HepG2 (cell line): ENCODE results near the gene CACNG1. TPM values are rescaled to one million over a fixed set of nuclear protein-coding genes. Genes with fewer than 3 reads are reported as not detected.

Source experiments
- ATAC-seq: fragments of 200-7000 bp; cut with Tn5 transposase; 3 replicates; pipeline ENCODE4 v1.9.1; 2020; ENCODE audit warnings: mild to moderate bottlenecking, moderate library complexity
- BruUV-seq: library from RNA; stranded (reverse); fragments of 400-500 nt; replicated peaks from 2 replicates; lab custom pipeline; 2021; lab: Mats Ljungman, UMichigan
- CTCF ChIA-PET: fragments of 300-600 bp; formaldehyde crosslinking; extraction: SDS; loops from one replicate; lab custom pipeline; 2021; ENCODE audit warnings: low total read pairs, inconsistent platforms, low intra/inter-chr PET ratio; lab: Yijun Ruan, JAX
- POLR2A ChIA-PET: fragments of 350-600 bp; sonication (Branson Sonifier 250); formaldehyde crosslinking; loops from one replicate; lab custom pipeline; 2020; ENCODE audit warnings: antibody characterized with exemption, inconsistent platforms; lab: Yijun Ruan, JAX
- DNase-seq: peaks from one replicate; pipeline ENCODE4 v3.0.0-alpha.2; 2015; ENCODE audit warnings: low spot score
- FAIRE-seq: peaks from 3 replicates; lab custom pipeline; 2011; peaks lifted over from hg19 to GRCh38; lab: Jason Lieb, UNC
- H2AFZ ChIP-seq: one replicate; pipeline ENCODE4 v1.6.1; 2011; ENCODE audit warnings: low read length, inconsistent platforms
- H3K27ac ChIP-seq: fragments of 300-600 bp; 3 replicates; pipeline ENCODE4 v1.8.0; 2011; ENCODE audit warnings: mixed run types, mild to moderate bottlenecking, mixed read lengths, low read length, inconsistent platforms; ENCODE audit not compliant: insufficient read depth; ENCODE audit errors: extremely low read length
- H3K27me3 ChIP-seq, 2 experiments: fragments of 200-600 bp in 1 of 2; 2 replicates in 1 of 2; 3 replicates in 1 of 2; pipeline versions ENCODE4 v1.6.0 to v1.8.0; 2011; ENCODE audit warnings: low read length in 2 of 2, mild to moderate bottlenecking in 2 of 2, moderate library complexity in 2 of 2, inconsistent platforms in 1 of 2; ENCODE audit not compliant: insufficient read depth in 2 of 2, control insufficient read depth in 1 of 2
- H3K36me3 ChIP-seq, 2 experiments: fragments of 200-600 bp in 1 of 2; replicated peaks in 1 of 2; 2 replicates in 1 of 2; 3 replicates in 1 of 2; pipeline versions ENCODE4 v1.5.1 to v1.8.0; 2011; ENCODE audit warnings: low read length in 2 of 2, inconsistent platforms in 1 of 2; ENCODE audit not compliant: insufficient read depth in 2 of 2, control insufficient read depth in 1 of 2
- H3K4me1 ChIP-seq: 2 replicates; pipeline ENCODE4 v1.5.1; 2012; ENCODE audit warnings: low read length, inconsistent platforms; ENCODE audit not compliant: insufficient read depth
- H3K4me2 ChIP-seq: 2 replicates; pipeline ENCODE4 v1.6.0; 2011; ENCODE audit warnings: low read depth, low read length, inconsistent platforms
- H3K4me3 ChIP-seq, 3 experiments: fragments of 200-600 bp in 1 of 3; sonication (generic), shearing (Covaris generic) in 1 of 3; replicated peaks in 1 of 3; 2 replicates each; pipeline ENCODE4 v1.5.1; 2011 to 2016; ENCODE audit warnings: low read length in 3 of 3, inconsistent platforms in 2 of 3, low read depth in 2 of 3, mild to moderate bottlenecking in 2 of 3, control low read depth in 1 of 3, mixed read lengths in 1 of 3; ENCODE audit not compliant: insufficient read depth in 1 of 3
- H3K79me2 ChIP-seq: one replicate; pipeline ENCODE4 v1.6.1; 2011; ENCODE audit warnings: low read length, inconsistent platforms; ENCODE audit not compliant: insufficient read depth
- H3K9ac ChIP-seq: 2 replicates; pipeline ENCODE4 v1.6.0; 2011; ENCODE audit warnings: mild to moderate bottlenecking, low read depth, low read length, inconsistent platforms; ENCODE audit not compliant: insufficient read depth
- H3K9me3 ChIP-seq: 2 replicates; pipeline ENCODE4 v1.5.1; 2012; ENCODE audit warnings: mild to moderate bottlenecking, low read length
- H4K20me1 ChIP-seq: 2 replicates; pipeline ENCODE4 v1.6.0; 2011; ENCODE audit warnings: inconsistent platforms, mild to moderate bottlenecking, low read length, moderate library complexity; ENCODE audit not compliant: insufficient read depth
- CCAR2 ChIP-seq: fragments of 200-400 bp; formaldehyde crosslinking; optimal IDR thresholded peaks from 2 replicates; pipeline ENCODE3; 2018; ENCODE audit warnings: low read depth, mild to moderate bottlenecking, low read length, moderate library complexity
- EHMT2 ChIP-seq: fragments of 200-600 bp; sonication (generic); IDR thresholded peaks from 2 replicates; pipeline ENCODE4 v1.7.0; 2017; ENCODE audit warnings: antibody characterized with exemption, low read depth, low read length, borderline replicate concordance
- MYPOP ChIP-seq: sonication (generic); formaldehyde crosslinking; IDR thresholded peaks from 2 replicates; pipeline ENCODE4 v1.8.1; 2023; ENCODE audit warnings: mild to moderate bottlenecking, moderate library complexity, missing genetic modification reagents
- TBX2 ChIP-seq: sonication (generic); formaldehyde crosslinking; IDR thresholded peaks from 2 replicates; pipeline ENCODE4 v1.5.0; 2020; ENCODE audit warnings: missing genetic modification reagents, mild to moderate bottlenecking, borderline replicate concordance
- TCF7 ChIP-seq: sonication (generic); IDR thresholded peaks from 2 replicates; pipeline ENCODE4 v1.6.1; 2016; ENCODE audit warnings: antibody characterized with exemption, low read depth
- ZFY ChIP-seq: sonication (generic); formaldehyde crosslinking; IDR thresholded peaks from 2 replicates; pipeline ENCODE4 v1.4.0; 2020; ENCODE audit warnings: missing genetic modification reagents
- ZNF552 ChIP-seq: sonication (generic); formaldehyde crosslinking; IDR thresholded peaks from 2 replicates; pipeline ENCODE4 v1.9.0; 2022; ENCODE audit warnings: missing genetic modification reagents, mild to moderate bottlenecking, borderline replicate concordance
- ZNF782 ChIP-seq: sonication (generic); formaldehyde crosslinking; IDR thresholded peaks from 2 replicates; pipeline ENCODE4 v1.4.0; 2020; ENCODE audit warnings: missing genetic modification reagents, mild to moderate bottlenecking, borderline replicate concordance
- WGBS: methylation state at CpG from one replicate; pipeline ENCODE4 v1.1.6; 2017; ENCODE audit warnings: low lambda C conversion rate; 5-methylcytosine and 5-hydroxymethylcytosine counted together
- in situ Hi-C: cut with HindIII; loops from 2 replicates; pipeline ENCODE4 v1.10.0; 2017; ENCODE audit warnings: low pct_unique_long_range_greater_than_20kb; ENCODE audit not compliant: extremely low pct_ligation_motif_present
- intact Hi-C: fragments of 100-400 bp; cut with micrococcal nuclease; formaldehyde crosslinking; loops from one replicate; pipeline ENCODE4 v1.10.0; 2022; ENCODE audit not compliant: unreplicated experiment
- polyA plus RNA-seq, 8 experiments: library from polyadenylated mRNA; depleted of rRNA in 3 of 8; stranded (reverse) in 7 of 8; unstranded in 1 of 8; fragments of >200 nt; fragmentation: Illumina TruSeq in 4 of 8; extraction: Trizol in 4 of 8; gene quantifications; 2 replicates each; pipeline versions ENCODE4 v1.2.1 to v1.2.3, GENCODE V29; 2011 to 2016; ENCODE audit warnings: low read depth in 4 of 8, missing spikeins in 1 of 8, mixed read lengths in 1 of 8; ENCODE audit not compliant: insufficient read depth in 1 of 8
- total RNA-seq, 5 experiments: library from RNA; depleted of rRNA; stranded (reverse); fragments of >200 nt; fragmentation: Illumina TruSeq; extraction: Trizol; gene quantifications; 2 replicates each; pipeline ENCODE4 v1.2.3, GENCODE V29; 2016; ENCODE audit warnings: low read depth in 1 of 5

CACNG1 gene
- total and polyA plus RNA-seq, 2 of the 13 experiments (the other 11 are each of a cell fraction or from before 2014, with no cell fraction given), result not detected

GRCh38 chr17:67041941-67042899, 2.1 kb upstream of the CACNG1 start:
- intact Hi-C loops, result no loop called here
- ATAC-seq (peak; percentile 18; the same call in 2 of the 3 replicates), FAIRE-seq (no peak), DNase-seq (no peak)
- H4K20me1 ChIP-seq, result no peaks in the 10 kb centered on the region
- H3K4me2 ChIP-seq, result peak overlapping the region; percentile 15; the same call in 1 of the 2 replicates
- no peak overlapping the region for H3K4me3 ChIP-seq
- no peaks in the 10 kb centered on the region for H3K36me3 ChIP-seq
- H3K9me3 ChIP-seq, result no peaks in the 10 kb centered on the region
- POLR2A ChIA-PET, result no interaction called here
- no peak overlapping the region for H3K9ac ChIP-seq
- CTCF ChIA-PET, result no interaction called here
- no peaks in the 10 kb centered on the region for H3K79me2 ChIP-seq
- H3K27me3 ChIP-seq, result peaks cover 1 to 24% of the 10 kb centered on the region in 2 experiments; a peak in 3 of 5 replicates
- peak; percentile 25; the same call in 1 of the 2 replicates for TF ChIP-seq ZFY (CRISPR knock-in tag)
- no peak for TF ChIP-seq MYPOP (CRISPR knock-in tag)
- no peak overlapping the region for H2AFZ ChIP-seq
- in situ Hi-C loops, result no loop called here
- no TSS peak for BruUV-seq
- H3K4me1 ChIP-seq, result peaks cover 12% of the 10 kb centered on the region
- H3K27ac ChIP-seq, result no peak overlapping the region
- WGBS, result 17% methylated on average over 10 of the region's 11 CpGs

- no peak overlapping the region for H3K27ac ChIP-seq
- peaks cover 1 to 24% of the 10 kb centered on the region in 2 experiments; a peak in 3 of 5 replicates for H3K27me3 ChIP-seq
- ATAC-seq (no peak), FAIRE-seq (no peak), DNase-seq (no peak)
- H3K4me2 ChIP-seq, result no peak overlapping the region
- intact Hi-C loops (no loop called here), in situ Hi-C loops (no loop called here)
- no peak overlapping the region for H3K9ac ChIP-seq
- BruUV-seq, result no TSS peak
- 37% methylated on average over 9 of the region's 12 CpGs for WGBS
- peaks cover 9% of the 10 kb centered on the region for H3K9me3 ChIP-seq
- POLR2A ChIA-PET, result no interaction called here
- no peak overlapping the region for H3K4me3 ChIP-seq
- TF ChIP-seq EHMT2, result no peak
- TF ChIP-seq TBX2 (CRISPR knock-in tag), result no peak
- TF ChIP-seq ZNF552 (CRISPR knock-in tag), result no peak
- no peak for TF ChIP-seq CCAR2
- TF ChIP-seq ZNF782, result no peak
- TF ChIP-seq TCF7, result no peak
- no peak overlapping the region for H2AFZ ChIP-seq
- H3K79me2 ChIP-seq, result no peaks in the 10 kb centered on the region
- no peaks in the 10 kb centered on the region for H3K36me3 ChIP-seq
- H4K20me1 ChIP-seq, result no peaks in the 10 kb centered on the region
- CTCF ChIA-PET, result no interaction called here
- peaks cover 15% of the 10 kb centered on the region for H3K4me1 ChIP-seq
Measured at GRCh38 chr17:67043283-67043682, 1.1 kb upstream of the CACNG1 start.
